ENCODE results near the gene NFX1.

GRCh38 chr9:33297432-33297831, 7.1 kb downstream of the NFX1 start:
- TF ChIP-seq EZH2 (IDR thresholded peaks at IDR 0.05; ENCODE audit: low read length, missing control alignments) (no peak), CTCF (conservative IDR thresholded peaks at IDR 0.05 in 1 of 2, IDR thresholded peaks at IDR 0.05 in 1 of 2; ENCODE audit: low read depth in 1 of 2, low read length in 2 of 2) (no peak)

All from fibroblast of lung (primary cell).